GM19035 (cell line): ENCODE data around the gene FAM241B.

Experiments used
- ATAC-seq: cut with Tn5 transposase; IDR thresholded peaks from one replicate; pipeline ENCODE4 v1.9.1; 2021; ENCODE audit not compliant: unreplicated experiment

Gene FAM241B

GRCh38 chr10:69647126-69647525 is 17.1 kb downstream of the FAM241B start:
- ATAC-seq, result no peak

DNA sequence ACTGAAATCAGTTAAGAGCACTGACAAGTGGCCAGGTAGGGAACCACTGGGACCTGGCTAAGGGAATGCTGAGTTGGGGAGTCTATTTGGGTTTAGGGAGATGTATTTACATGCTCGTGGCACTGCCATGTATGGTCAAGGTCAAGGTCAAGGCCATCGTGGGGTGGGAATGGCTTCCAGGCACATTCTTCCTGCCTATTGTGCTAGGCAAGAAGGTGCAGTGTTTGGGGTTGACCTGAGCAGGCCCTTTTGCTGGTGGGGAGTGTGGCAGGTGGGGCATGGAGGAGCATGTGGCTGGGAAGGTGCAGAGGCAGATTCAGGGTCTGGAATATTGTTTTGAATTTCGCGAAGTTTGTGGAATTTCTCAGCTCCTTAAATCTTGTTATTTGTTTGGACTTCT is 17.8 kb downstream of the FAM241B start:
- ATAC-seq, result no peak

DNA sequence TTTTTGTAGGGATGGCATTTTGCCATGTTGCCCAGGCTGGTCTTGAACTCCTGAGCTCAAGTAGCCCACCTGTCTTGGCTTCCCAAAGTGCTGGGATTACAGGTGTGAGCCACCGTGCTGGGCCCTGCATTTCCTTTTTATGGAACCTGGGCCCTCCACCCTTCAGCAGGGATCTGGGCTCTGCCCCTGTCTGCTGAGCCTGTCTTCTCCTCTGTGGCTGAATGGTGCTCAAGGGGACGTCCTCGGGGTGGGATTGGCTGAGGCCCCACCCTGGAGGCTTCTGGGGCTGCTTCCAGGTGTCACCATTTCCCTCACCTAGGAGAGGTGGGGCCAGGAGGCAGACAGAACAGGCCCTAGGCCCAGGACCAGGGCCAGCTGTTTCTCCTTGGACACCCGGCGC is 18.4 kb downstream of the FAM241B start:
- no peak for ATAC-seq

DNA sequence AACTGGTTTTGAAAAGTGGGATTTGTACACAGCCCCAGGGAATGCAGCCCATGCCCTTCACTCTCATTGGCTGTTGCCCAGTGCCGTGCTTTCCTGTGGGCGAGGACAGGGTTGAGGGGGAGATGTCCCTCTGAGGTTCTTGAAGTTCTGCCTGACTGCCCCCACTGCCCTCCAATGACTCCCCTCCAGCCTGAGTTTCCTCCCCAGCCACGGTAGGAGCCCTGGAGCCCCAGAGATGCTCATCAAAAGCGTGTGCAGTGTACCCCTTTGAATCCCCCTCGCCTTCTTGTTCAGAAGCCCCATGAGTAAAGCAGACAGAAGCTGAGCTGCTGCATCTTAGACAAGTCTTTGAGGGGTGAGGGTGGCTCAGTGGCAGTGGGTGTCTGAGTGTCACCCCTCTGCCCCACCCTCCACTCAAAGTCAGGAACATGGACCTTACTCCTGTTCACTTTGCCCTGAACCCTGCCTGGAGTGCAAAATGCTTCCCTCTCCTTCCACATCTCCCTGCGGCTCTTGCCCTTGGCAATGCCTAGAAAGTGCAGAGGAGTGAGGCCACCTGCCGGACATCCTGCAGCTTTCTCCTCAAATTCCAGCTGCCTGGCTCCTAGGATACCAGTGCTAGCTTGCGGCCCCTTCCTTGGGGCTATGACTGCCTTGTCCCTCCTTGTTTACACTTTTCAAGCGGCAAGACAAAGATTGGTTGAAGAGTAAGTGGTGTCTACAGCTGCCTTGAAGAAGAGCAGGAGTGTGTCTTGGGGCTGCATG is 19.9 kb downstream of the FAM241B start:
- no peak for ATAC-seq

DNA sequence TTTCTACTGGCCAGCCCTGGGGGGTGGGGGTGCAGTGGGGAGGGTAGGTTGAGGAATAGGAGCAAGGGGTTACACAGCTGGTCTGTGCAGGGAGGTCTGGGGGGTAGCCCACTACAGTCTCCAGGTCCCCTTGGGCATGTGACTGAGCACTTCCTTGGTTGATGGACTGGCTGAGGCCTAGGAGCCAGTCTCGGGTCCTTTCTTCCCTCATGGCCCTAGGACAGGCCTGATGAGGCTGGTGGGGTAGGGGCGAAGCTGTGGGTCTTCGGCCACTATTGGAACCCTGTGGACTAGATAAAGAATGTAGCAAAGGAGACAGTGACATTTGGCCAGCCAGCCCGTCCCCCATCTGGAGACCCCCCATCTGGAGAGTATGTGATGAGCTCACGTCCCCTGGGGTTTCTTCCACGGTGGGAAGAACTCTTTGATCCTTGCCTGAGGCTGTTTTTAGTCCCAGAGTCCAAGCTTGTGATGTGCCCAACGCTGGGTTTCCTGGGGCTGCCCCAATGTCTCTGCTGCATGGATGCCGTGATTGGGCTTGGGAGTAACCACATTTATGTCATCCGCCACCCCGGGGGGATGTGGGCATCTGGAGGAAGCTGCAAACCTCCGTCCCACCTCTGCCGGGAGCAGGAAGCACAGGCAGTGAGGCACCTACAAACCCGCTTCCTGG is 20.7 kb downstream of the FAM241B start:
- no peak for ATAC-seq

- no peak for ATAC-seq
Observed at GRCh38 chr10:69651362-69651761, 21.3 kb downstream of the FAM241B start.

GRCh38 chr10:69652111-69652856 is 22.2 kb downstream of the FAM241B start:
- ATAC-seq, result no peak

GRCh38 chr10:69652857-69653199 is 22.8 kb downstream of the FAM241B start:
- ATAC-seq, result no peak

- no peak for ATAC-seq
Observed at GRCh38 chr10:69653561-69653960, 23.5 kb downstream of the FAM241B start.

GRCh38 chr10:69655124-69655867 is 25.2 kb downstream of the FAM241B start:
- ATAC-seq, result no peak

GRCh38 chr10:69655868-69656555 is 26.0 kb downstream of the FAM241B start:
- no peak for ATAC-seq

DNA sequence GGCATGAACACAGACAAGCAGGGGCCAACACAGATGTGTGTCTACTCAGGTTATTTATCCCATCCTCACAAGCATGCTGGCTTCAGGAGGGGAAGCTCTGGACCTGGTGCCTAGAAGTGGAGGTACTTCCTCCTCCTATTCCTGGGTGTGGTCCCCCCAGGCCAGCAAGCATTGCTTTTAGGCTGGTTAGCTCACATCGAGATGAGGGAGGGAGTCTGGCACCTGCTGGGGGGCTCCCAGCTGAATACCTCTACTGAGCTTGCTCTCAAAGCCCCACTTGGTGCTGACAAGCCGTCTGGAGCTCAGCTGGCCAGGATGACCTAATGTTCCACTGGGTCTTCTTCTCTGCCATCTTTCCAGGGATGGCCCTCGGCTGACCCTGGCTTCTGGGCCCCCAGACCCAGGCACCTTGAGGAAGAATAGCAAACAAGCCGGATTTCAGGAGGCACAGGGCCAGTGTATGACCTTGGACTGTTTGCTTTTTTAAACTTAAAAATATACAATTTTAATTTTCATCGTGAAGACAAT is 26.8 kb downstream of the FAM241B start:
- ATAC-seq, result no peak

DNA sequence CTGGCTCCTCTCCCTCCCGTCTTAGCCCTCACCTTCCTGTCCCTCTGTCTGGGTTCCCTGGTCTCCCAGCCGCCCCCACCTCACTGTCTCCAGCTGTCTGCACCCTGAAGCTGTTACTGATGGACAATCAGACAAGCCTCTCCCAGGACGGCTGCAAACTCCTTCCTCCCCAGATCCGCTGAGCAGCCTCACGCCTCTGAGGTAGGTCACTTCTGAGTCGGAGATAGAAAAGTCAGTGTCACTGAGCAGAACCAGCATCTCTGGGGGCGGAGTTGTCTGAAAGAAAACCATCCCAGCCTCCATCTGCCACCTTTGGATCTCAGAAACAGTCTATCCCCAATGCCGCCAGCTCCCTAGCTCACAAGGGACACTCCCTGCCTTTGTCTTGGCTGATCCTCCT is 27.4 kb downstream of the FAM241B start:
- ATAC-seq, result no peak

GRCh38 chr10:69657866-69658265 is 27.8 kb downstream of the FAM241B start:
- ATAC-seq, result no peak

DNA sequence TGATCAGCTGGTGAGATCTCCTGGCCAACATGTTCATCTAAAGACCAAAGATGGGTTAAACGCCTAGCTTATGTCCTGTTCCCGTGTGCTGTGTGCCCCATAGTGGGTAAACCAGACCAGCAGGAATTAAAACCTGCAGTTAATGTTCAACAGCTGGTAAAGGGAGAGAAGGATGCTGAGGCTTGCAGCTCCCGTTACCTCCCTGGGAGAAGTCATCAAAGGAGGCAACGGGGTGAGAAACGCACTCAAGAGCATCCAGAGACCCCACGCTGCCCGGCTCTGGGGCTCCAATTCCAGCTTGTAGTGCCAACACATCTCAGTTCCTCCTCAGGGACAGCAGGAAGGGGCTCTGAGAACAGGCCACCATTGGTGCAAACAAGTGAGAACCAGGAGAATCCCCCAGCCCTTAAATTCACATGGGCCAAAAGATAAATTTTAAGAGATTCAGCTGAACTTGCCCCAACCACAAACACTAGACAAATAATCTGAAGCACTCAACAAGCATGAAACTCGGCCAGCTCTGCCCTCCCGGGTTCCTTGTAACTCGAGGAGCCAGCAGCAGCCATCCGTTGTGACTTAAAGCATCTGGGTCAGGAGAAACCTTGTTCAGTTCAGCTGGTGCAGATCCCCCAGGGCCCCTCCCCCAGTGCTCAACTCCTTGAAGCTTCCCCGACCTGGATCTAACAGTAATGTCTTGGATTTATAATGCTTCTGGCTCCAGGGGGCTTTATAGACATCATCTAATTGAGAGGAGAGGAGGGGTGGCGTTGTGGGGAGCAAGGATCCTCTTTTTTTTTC is 29.4 kb downstream of the FAM241B start:
- ATAC-seq, result no peak

- ATAC-seq, result no peak
Observed at GRCh38 chr10:69660296-69660695, 30.2 kb downstream of the FAM241B start.

DNA sequence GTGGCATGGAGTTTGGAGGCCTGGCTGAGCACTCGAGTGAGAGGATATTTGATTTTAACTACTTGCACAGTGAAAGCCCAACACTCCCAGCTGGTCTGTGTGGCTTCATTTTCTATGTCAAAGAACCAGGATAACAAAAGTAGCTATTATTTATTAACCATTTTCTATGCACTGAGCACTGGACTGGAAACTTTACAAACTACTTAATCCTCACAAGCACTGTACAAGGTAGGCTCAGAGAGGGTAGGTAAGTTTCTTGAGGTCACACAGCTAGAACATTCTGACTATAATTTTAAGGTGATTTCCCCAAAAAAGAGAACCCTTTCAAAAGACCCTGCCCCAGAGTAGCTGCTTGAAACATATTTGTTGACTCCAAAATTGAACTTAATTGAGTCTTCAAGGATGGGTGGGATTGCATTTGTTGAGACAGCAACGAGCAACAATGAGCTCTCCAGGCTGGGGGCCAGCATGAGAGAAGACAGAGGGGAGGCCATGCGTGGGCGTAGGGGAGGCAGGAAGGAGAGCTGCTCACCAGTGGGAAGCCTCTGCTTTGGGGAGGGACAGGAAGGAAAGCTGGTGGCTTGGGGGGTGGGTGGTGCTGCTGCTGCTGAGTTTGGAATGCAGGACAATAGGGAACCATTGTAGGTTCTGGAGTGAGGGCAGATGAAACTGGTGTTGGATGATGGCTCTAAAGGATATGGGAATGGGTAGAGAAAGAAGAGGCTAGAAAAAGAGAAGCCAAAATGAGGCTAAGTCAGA is 31.5 kb downstream of the FAM241B start:
- ATAC-seq, result no peak

GRCh38 chr10:69662173-69662877 is 32.3 kb downstream of the FAM241B start:
- ATAC-seq, result no peak
